PFSK-1 (cell line): Measurements from ENCODE around the gene MPEG1.

ENCODE experiments used
- FOXP2 ChIP-seq: optimal IDR thresholded peaks from 2 replicates; pipeline ENCODE3; 2011; ENCODE audit warnings: borderline replicate concordance, control low read depth, inconsistent platforms; ENCODE audit not compliant: insufficient read depth; ENCODE audit errors: extremely low read length, extremely low read depth
- POLR2AphosphoS5 ChIP-seq: IDR thresholded peaks from 2 replicates; pipeline ENCODE4 v1.6.1; 2012; ENCODE audit warnings: low read depth, mild to moderate bottlenecking, control low read depth, low read length, moderate library complexity
- REST ChIP-seq, 2 experiments: IDR thresholded peaks; 2 replicates each; pipeline versions ENCODE4 v1.6.1 to v1.8.0; 2011 to 2012; ENCODE audit warnings: low read depth in 2 of 2, low read length in 2 of 2, control low read depth in 1 of 2, inconsistent platforms in 1 of 2, mild to moderate bottlenecking in 1 of 2, moderate library complexity in 1 of 2; ENCODE audit not compliant: insufficient read depth in 1 of 2
- SIN3A ChIP-seq: IDR thresholded peaks from 2 replicates; pipeline ENCODE4 v1.6.1; 2012; ENCODE audit warnings: mild to moderate bottlenecking, low read length, moderate library complexity, borderline replicate concordance; ENCODE audit not compliant: insufficient read depth
- TAF1 ChIP-seq: IDR thresholded peaks from 2 replicates; pipeline ENCODE4 v1.6.1; 2012; ENCODE audit warnings: low read length, control low read depth, borderline replicate concordance; ENCODE audit not compliant: insufficient read depth

MPEG1 gene

GRCh38 chr11:59224351-59224928 lies 11.7 kb upstream of the MPEG1 start:
- TF ChIP-seq TAF1, result no peak
- no peak for TF ChIP-seq POLR2AphosphoS5
- no peak for TF ChIP-seq SIN3A
- TF ChIP-seq REST (IDR thresholded peaks at IDR 0.05; ENCODE audit: insufficient read depth in 1 of 2, low read depth in 2 of 2, low read length in 2 of 2), result no peak
- no peak for TF ChIP-seq FOXP2

GRCh38 chr11:59223611-59224010 lies 10.9 kb upstream of the MPEG1 start:
- TF ChIP-seq SIN3A, result no peak
- no peak for TF ChIP-seq FOXP2
- no peak for TF ChIP-seq REST (IDR thresholded peaks at IDR 0.05; ENCODE audit: insufficient read depth in 1 of 2, low read depth in 2 of 2, low read length in 2 of 2)
- TF ChIP-seq POLR2AphosphoS5, result no peak
- no peak for TF ChIP-seq TAF1

GRCh38 chr11:59223177-59223576 lies 10.4 kb upstream of the MPEG1 start:
- TF ChIP-seq TAF1 (no peak), FOXP2 (no peak)

GRCh38 chr11:59222464-59223060 lies 9.8 kb upstream of the MPEG1 start:
- TF ChIP-seq POLR2AphosphoS5 (no peak), FOXP2 (no peak), SIN3A (no peak), REST (IDR thresholded peaks at IDR 0.05; ENCODE audit: insufficient read depth in 1 of 2, low read depth in 2 of 2, low read length in 2 of 2) (no peak)

GRCh38 chr11:59221441-59221840 lies 8.7 kb upstream of the MPEG1 start:
- no peak for TF ChIP-seq SIN3A
- TF ChIP-seq POLR2AphosphoS5, result no peak
- no peak for TF ChIP-seq FOXP2
- no peak for TF ChIP-seq REST (IDR thresholded peaks at IDR 0.05; ENCODE audit: insufficient read depth in 1 of 2, low read depth in 2 of 2, low read length in 2 of 2)
- no peak for TF ChIP-seq TAF1
